Stimulated activated CD8-positive, alpha-beta memory T cell treated with anti-CD3 and anti-CD28 coated beads, Interleukin-15, amount 100 ng/mL, for 1 hour (primary cell): ENCODE results near the gene CTDSPL.
A peak's percentile ranks its signal among the peaks of the same experiment; 100 is the strongest.

Experiments used
- DNase-seq: peaks from one replicate; pipeline ENCODE4 v3.0.0-alpha.2; 2020; ENCODE audit warnings: low read depth

Gene CTDSPL

GRCh38 chr3:37853691-37854413, 7.8 kb upstream of the CTDSPL start:
- DNase-seq: no peak

- DNase-seq: peak; percentile 64
Observed at GRCh38 chr3:37855363-37855970, 6.2 kb upstream of the CTDSPL start.

GRCh38 chr3:37856381-37856780, 5.3 kb upstream of the CTDSPL start:
- no peak for DNase-seq

GRCh38 chr3:37858742-37859141, 2.9 kb upstream of the CTDSPL start:
- no peak for DNase-seq

- DNase-seq: no peak
Observed at GRCh38 chr3:37859354-37859753, 2.3 kb upstream of the CTDSPL start.

- no peak for DNase-seq
Observed at GRCh38 chr3:37859908-37860199, 1.8 kb upstream of the CTDSPL start.

GRCh38 chr3:37862219-37862902, 681 bp downstream of the CTDSPL start:
- no peak for DNase-seq

GRCh38 chr3:37862903-37863815, 1.5 kb downstream of the CTDSPL start:
- DNase-seq: no peak

GRCh38 chr3:37863949-37864822, 2.5 kb downstream of the CTDSPL start:
- no peak for DNase-seq

GRCh38 chr3:37864904-37865303, 3.2 kb downstream of the CTDSPL start:
- DNase-seq: no peak

GRCh38 chr3:37867144-37867543, 5.5 kb downstream of the CTDSPL start:
- DNase-seq: no peak

GRCh38 chr3:37871858-37872257, 10.2 kb downstream of the CTDSPL start:
- DNase-seq: no peak

- DNase-seq: no peak
Observed at GRCh38 chr3:37872413-37873160, 10.9 kb downstream of the CTDSPL start.

- DNase-seq: no peak
Observed at GRCh38 chr3:37876279-37876678, 14.6 kb downstream of the CTDSPL start.

GRCh38 chr3:37882711-37883110, 21.0 kb downstream of the CTDSPL start:
- DNase-seq: no peak

GRCh38 chr3:37885814-37886213, 24.1 kb downstream of the CTDSPL start:
- no peak for DNase-seq

GRCh38 chr3:37886395-37886794, 24.7 kb downstream of the CTDSPL start:
- no peak for DNase-seq

GRCh38 chr3:37887062-37887461, 25.4 kb downstream of the CTDSPL start:
- no peak for DNase-seq

- no peak for DNase-seq
Observed at GRCh38 chr3:37887824-37888223, 26.1 kb downstream of the CTDSPL start.

- DNase-seq: no peak
Observed at GRCh38 chr3:37888421-37888820, 26.7 kb downstream of the CTDSPL start.

GRCh38 chr3:37890522-37890921, 28.8 kb downstream of the CTDSPL start:
- no peak for DNase-seq
